HepG2 (cell line): ENCODE results near the gene SLC13A5. TPM values are rescaled to one million over a fixed set of nuclear protein-coding genes. Genes with fewer than 3 reads are reported as not detected.

Experiments
- FOXJ3 ChIP-seq: sonication (generic); formaldehyde crosslinking; IDR thresholded peaks from 2 replicates; pipeline ENCODE4 v1.4.0; 2020; ENCODE audit warnings: missing genetic modification reagents, mild to moderate bottlenecking, borderline replicate concordance
- KAT8 ChIP-seq: IDR thresholded peaks from 2 replicates; pipeline ENCODE4 v1.6.1; 2016; ENCODE audit warnings: missing genetic modification reagents, missing compliant biosample characterization
- MAFG ChIP-seq: sonication (generic); formaldehyde crosslinking; IDR thresholded peaks from 2 replicates; pipeline ENCODE4 v1.5.1; 2020; ENCODE audit warnings: mild to moderate bottlenecking, missing genetic modification reagents
- MBD4 ChIP-seq: IDR thresholded peaks from 2 replicates; pipeline ENCODE4 v1.6.1; 2012; ENCODE audit warnings: low read length, inconsistent platforms, borderline replicate concordance
- PAWR ChIP-seq: sonication (generic); formaldehyde crosslinking; IDR thresholded peaks from 2 replicates; pipeline ENCODE4 v1.4.0; 2020; ENCODE audit warnings: missing genetic modification reagents, mild to moderate bottlenecking, borderline replicate concordance
- RBFOX2 ChIP-seq: fragments of 200-400 bp; formaldehyde crosslinking; IDR thresholded peaks from 2 replicates; pipeline ENCODE4 v1.6.1; 2017; ENCODE audit warnings: low read depth, mild to moderate bottlenecking, low read length
- SCMH1 ChIP-seq: sonication (generic); formaldehyde crosslinking; IDR thresholded peaks from 2 replicates; pipeline ENCODE4 v1.9.0; 2021; ENCODE audit warnings: missing genetic modification reagents, mild to moderate bottlenecking, borderline replicate concordance
- SRSF4 ChIP-seq: fragments of 200-400 bp; formaldehyde crosslinking; IDR thresholded peaks from one replicate; pipeline ENCODE4 v1.6.1; 2018; ENCODE audit warnings: mild to moderate bottlenecking, low read depth, low read length, moderate library complexity; ENCODE audit not compliant: poor library complexity, severe bottlenecking
- SSRP1 ChIP-seq: IDR thresholded peaks from 2 replicates; pipeline ENCODE4 v1.6.1; 2016; ENCODE audit warnings: control low read depth
- TEAD3 ChIP-seq: optimal IDR thresholded peaks from 2 replicates; pipeline ENCODE3; 2016; ENCODE audit warnings: borderline replicate concordance
- ZKSCAN5 ChIP-seq: sonication (generic); formaldehyde crosslinking; IDR thresholded peaks from 2 replicates; pipeline ENCODE4 v1.5.1; 2020; ENCODE audit warnings: mild to moderate bottlenecking, missing genetic modification reagents
- ZNF17 ChIP-seq: sonication (generic); formaldehyde crosslinking; IDR thresholded peaks from 2 replicates; pipeline ENCODE4 v1.5.0; 2020; ENCODE audit warnings: mild to moderate bottlenecking, missing genetic modification reagents
- ZNF564 ChIP-seq: sonication (generic); formaldehyde crosslinking; IDR thresholded peaks from 2 replicates; pipeline ENCODE4 v1.8.1; 2023; ENCODE audit warnings: mild to moderate bottlenecking, missing genetic modification reagents
- ZZZ3 ChIP-seq: sonication (generic); formaldehyde crosslinking; IDR thresholded peaks from 2 replicates; pipeline ENCODE4 v1.4.0; 2020; ENCODE audit warnings: missing genetic modification reagents, mild to moderate bottlenecking, borderline replicate concordance
- polyA plus RNA-seq, 8 experiments: library from polyadenylated mRNA; depleted of rRNA in 3 of 8; stranded (reverse) in 7 of 8; unstranded in 1 of 8; fragments of >200 nt; fragmentation: Illumina TruSeq in 4 of 8; extraction: Trizol in 4 of 8; gene quantifications; 2 replicates each; pipeline versions ENCODE4 v1.2.1 to v1.2.3, GENCODE V29; 2011 to 2016; ENCODE audit warnings: low read depth in 4 of 8, missing spikeins in 1 of 8, mixed read lengths in 1 of 8; ENCODE audit not compliant: insufficient read depth in 1 of 8
- total RNA-seq, 5 experiments: library from RNA; depleted of rRNA; stranded (reverse); fragments of >200 nt; fragmentation: Illumina TruSeq; extraction: Trizol; gene quantifications; 2 replicates each; pipeline ENCODE4 v1.2.3, GENCODE V29; 2016; ENCODE audit warnings: low read depth in 1 of 5
- TF ChIP-seq, protein P1 (sequence below): sonication (generic); formaldehyde crosslinking; IDR thresholded peaks from 2 replicates; pipeline ENCODE4 v1.8.0; 2022; ENCODE audit warnings: missing genetic modification reagents, low read depth, mild to moderate bottlenecking, borderline replicate concordance
- TF ChIP-seq, protein P2 (sequence below): sonication (generic); formaldehyde crosslinking; IDR thresholded peaks from 2 replicates; pipeline ENCODE4 v1.4.0; 2020; ENCODE audit warnings: missing genetic modification reagents, low read depth, mild to moderate bottlenecking, borderline replicate concordance
- TF ChIP-seq, protein P3 (sequence below): fragments of 450-650 bp; IDR thresholded peaks from 2 replicates; pipeline ENCODE4 v1.6.1; 2017
- TF ChIP-seq, protein P4 (sequence below): sonication (generic); formaldehyde crosslinking; IDR thresholded peaks from 2 replicates; pipeline ENCODE4 v1.4.0; 2020; ENCODE audit warnings: mild to moderate bottlenecking, missing genetic modification reagents
- TF ChIP-seq, protein P5 (sequence below): sonication (generic); formaldehyde crosslinking; conservative IDR thresholded peaks from 2 replicates; pipeline ENCODE4 v1.4.0; 2020; ENCODE audit warnings: missing genetic modification reagents
- TF ChIP-seq, protein P6 (sequence below): sonication (generic); formaldehyde crosslinking; IDR thresholded peaks from 2 replicates; pipeline ENCODE4 v1.8.1; 2023; ENCODE audit warnings: mild to moderate bottlenecking, missing genetic modification reagents

The SLC13A5 gene
- total and polyA plus RNA-seq, 2 of the 13 experiments (the other 11 are each of a cell fraction or from before 2014, with no cell fraction given) = 42.8 to 310 TPM

DNA sequence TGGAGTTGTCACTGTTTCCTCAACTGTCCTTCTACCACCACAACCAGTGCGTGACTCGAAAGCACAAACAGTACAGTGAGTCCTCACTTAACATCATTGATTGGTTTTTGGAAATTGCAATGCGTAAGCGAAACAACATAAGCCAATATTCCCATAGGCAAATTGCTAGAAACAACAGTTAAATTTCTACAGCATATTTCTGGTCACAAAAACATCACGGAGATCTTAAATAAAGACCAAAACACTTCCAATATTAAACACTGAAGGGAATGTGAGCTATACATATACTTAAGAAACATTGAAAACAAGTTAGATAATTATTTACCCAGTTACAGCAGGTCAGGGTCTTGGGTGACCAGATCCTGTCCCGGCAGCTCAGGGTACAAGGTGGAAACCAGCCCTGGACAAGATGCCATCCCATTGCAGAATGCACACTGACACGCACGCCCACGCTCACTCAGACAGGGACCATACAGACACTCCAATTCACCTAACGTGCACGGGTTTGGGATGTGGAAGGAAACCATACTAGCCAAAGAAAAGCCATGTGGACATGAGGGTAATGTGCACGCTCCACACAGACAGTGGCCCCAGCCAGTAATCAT, 4.7 kb downstream of the SLC13A5 start (continued):
- TF ChIP-seq ZKSCAN5 (CRISPR knock-in tag) (no peak), KAT8 (no peak), PAWR (CRISPR knock-in tag) (no peak), MBD4 (no peak), SCMH1 (no peak), SSRP1 (CRISPR knock-in tag) (no peak), TEAD3 (peak; percentile 51), MAFG (CRISPR knock-in tag) (no peak), FOXJ3 (CRISPR knock-in tag) (no peak), SRSF4 (no peak), RBFOX2 (peak; percentile 52), ZNF17 (CRISPR knock-in tag) (no peak), ZZZ3 (no peak), ZNF564 (CRISPR knock-in tag) (no peak)
- TF ChIP-seq, protein P1, sequence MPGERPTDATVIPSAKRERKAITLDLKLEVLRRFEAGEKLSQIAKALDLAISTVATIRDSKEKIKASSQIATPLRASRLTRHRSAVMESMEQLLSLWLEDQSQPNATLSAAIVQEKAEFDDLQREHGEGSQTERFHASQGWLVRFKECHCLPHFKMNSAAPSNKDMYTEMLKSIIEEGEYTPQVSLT (CRISPR knock-in tag) = no peak
- TF ChIP-seq, protein P2, sequence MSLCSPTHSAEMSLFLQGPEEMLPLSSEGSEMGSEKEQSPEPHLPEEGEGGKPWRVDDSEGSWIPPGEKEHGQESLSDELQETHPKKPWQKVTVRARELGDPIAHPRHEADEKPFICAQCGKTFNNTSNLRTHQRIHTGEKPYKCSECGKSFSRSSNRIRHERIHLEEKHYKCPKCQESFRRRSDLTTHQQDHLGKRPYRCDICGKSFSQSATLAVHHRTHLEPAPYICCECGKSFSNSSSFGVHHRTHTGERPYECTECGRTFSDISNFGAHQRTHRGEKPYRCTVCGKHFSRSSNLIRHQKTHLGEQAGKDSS (CRISPR knock-in tag) = no peak
- TF ChIP-seq, protein P3, sequence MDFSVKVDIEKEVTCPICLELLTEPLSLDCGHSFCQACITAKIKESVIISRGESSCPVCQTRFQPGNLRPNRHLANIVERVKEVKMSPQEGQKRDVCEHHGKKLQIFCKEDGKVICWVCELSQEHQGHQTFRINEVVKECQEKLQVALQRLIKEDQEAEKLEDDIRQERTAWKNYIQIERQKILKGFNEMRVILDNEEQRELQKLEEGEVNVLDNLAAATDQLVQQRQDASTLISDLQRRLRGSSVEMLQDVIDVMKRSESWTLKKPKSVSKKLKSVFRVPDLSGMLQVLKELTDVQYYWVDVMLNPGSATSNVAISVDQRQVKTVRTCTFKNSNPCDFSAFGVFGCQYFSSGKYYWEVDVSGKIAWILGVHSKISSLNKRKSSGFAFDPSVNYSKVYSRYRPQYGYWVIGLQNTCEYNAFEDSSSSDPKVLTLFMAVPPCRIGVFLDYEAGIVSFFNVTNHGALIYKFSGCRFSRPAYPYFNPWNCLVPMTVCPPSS = no peak
- TF ChIP-seq, protein P4, sequence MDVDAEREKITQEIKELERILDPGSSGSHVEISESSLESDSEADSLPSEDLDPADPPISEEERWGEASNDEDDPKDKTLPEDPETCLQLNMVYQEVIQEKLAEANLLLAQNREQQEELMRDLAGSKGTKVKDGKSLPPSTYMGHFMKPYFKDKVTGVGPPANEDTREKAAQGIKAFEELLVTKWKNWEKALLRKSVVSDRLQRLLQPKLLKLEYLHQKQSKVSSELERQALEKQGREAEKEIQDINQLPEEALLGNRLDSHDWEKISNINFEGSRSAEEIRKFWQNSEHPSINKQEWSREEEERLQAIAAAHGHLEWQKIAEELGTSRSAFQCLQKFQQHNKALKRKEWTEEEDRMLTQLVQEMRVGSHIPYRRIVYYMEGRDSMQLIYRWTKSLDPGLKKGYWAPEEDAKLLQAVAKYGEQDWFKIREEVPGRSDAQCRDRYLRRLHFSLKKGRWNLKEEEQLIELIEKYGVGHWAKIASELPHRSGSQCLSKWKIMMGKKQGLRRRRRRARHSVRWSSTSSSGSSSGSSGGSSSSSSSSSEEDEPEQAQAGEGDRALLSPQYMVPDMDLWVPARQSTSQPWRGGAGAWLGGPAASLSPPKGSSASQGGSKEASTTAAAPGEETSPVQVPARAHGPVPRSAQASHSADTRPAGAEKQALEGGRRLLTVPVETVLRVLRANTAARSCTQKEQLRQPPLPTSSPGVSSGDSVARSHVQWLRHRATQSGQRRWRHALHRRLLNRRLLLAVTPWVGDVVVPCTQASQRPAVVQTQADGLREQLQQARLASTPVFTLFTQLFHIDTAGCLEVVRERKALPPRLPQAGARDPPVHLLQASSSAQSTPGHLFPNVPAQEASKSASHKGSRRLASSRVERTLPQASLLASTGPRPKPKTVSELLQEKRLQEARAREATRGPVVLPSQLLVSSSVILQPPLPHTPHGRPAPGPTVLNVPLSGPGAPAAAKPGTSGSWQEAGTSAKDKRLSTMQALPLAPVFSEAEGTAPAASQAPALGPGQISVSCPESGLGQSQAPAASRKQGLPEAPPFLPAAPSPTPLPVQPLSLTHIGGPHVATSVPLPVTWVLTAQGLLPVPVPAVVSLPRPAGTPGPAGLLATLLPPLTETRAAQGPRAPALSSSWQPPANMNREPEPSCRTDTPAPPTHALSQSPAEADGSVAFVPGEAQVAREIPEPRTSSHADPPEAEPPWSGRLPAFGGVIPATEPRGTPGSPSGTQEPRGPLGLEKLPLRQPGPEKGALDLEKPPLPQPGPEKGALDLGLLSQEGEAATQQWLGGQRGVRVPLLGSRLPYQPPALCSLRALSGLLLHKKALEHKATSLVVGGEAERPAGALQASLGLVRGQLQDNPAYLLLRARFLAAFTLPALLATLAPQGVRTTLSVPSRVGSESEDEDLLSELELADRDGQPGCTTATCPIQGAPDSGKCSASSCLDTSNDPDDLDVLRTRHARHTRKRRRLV = no peak
- TF ChIP-seq, protein P5, sequence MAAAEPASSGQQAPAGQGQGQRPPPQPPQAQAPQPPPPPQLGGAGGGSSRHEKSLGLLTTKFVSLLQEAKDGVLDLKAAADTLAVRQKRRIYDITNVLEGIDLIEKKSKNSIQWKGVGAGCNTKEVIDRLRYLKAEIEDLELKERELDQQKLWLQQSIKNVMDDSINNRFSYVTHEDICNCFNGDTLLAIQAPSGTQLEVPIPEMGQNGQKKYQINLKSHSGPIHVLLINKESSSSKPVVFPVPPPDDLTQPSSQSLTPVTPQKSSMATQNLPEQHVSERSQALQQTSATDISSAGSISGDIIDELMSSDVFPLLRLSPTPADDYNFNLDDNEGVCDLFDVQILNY (CRISPR knock-in tag) = no peak
- TF ChIP-seq, protein P6, sequence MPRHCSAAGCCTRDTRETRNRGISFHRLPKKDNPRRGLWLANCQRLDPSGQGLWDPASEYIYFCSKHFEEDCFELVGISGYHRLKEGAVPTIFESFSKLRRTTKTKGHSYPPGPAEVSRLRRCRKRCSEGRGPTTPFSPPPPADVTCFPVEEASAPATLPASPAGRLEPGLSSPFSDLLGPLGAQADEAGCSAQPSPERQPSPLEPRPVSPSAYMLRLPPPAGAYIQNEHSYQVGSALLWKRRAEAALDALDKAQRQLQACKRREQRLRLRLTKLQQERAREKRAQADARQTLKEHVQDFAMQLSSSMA (CRISPR knock-in tag) = no peak
